ENCODE results near the gene RIC1. TPM values are rescaled to one million over a fixed set of nuclear protein-coding genes. Genes with fewer than 3 reads are reported as not detected.
A peak's percentile ranks its signal among the peaks of the same experiment; 100 is the strongest.

Gene RIC1
- total RNA-seq, 5 donors from 2014 or later (not counting 1 experiment from before 2014, with no cell fraction given), result 22.2 to 29.9 (median 22.9) TPM

- Histone ChIP-seq H3K27ac (ENCODE audit: low read length) (no peak overlapping the region), H3K9me3 (no peaks in the 10 kb centered on the region), H3K36me3 (ENCODE audit: control insufficient read depth in 2 of 2, extremely low read depth in 1 of 2, insufficient read depth in 1 of 2, low read length in 1 of 2) (peaks cover 3 to 50% of the 10 kb centered on the region in 2 donors), H3K4me3 (ENCODE audit: control insufficient read depth in 1 of 2, extremely low read depth in 1 of 2, low read length in 1 of 2) (no peak overlapping the region), H3K27me3 (replicated peaks in 1 of 2; ENCODE audit: control insufficient read depth in 2 of 2, extremely low read depth in 1 of 2, insufficient read depth in 2 of 2, low read length in 1 of 2) (no peaks in the 10 kb centered on the region), H3K4me1 (ENCODE audit: control insufficient read depth in 1 of 2, extremely low read depth in 1 of 2, insufficient read depth in 2 of 2, low read length in 2 of 2) (no peaks in the 10 kb centered on the region)
- H3K36me3 Mint-ChIP-seq, result peaks cover 44% of the 10 kb centered on the region
- ATAC-seq (replicated peaks in 1 of 4), result no peak
- H3K4me3 Mint-ChIP-seq, result no peak overlapping the region
- no peaks in the 10 kb centered on the region for H3K27me3 Mint-ChIP-seq
- ChIA-PET CTCF (interaction anchor here in 1 of 2 donors (0.7 kb wide), 1 partner anchor 247 kb away, joined by 3 read pairs; no protein-coding TSS in a partner anchor), POLR2A (no interaction called here)
- 90% methylated on average over 2 of the region's 6 CpGs for WGBS (ENCODE audit: insufficient coverage)
- no peak overlapping the region for H3K27ac Mint-ChIP-seq
- no peak for DNase-seq
- H3K4me1 Mint-ChIP-seq, result peaks cover 0 to 13% (median 12%) of the 10 kb centered on the region in 3 donors
- H3K9me3 Mint-ChIP-seq, result no peaks in the 10 kb centered on the region
Observed at GRCh38 chr9:5819174-5819573, 190.3 kb downstream of the RIC1 start.

DNA sequence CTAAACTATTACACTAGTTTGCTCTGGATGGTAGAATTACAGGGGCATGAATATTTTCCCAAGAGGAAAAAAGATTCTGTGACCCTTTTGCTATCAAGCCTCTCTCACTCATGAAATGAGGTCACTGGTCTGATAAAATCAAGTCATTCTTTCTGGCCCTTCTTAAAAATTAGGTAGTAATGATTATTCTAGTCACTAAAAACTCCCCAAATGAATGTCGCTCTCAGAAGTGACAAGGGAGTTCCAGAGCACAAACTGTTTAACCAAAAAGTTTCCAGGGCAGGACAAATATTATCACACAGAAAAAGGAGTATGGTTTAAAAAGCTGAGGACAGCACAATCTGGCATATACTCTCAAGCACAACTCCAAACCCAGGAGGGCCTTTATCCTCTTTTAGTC, 191.5 kb downstream of the RIC1 start:
- H3K27ac ChIP-seq (ENCODE audit: low read length), result no peak overlapping the region
- ChIA-PET POLR2A (no interaction called here), CTCF (interaction anchor here in 1 of 2 donors (0.7 kb wide), 1 partner anchor 11 kb away, joined by 6 read pairs; no protein-coding TSS in a partner anchor)
- H3K4me3 Mint-ChIP-seq, result no peak overlapping the region
- no peaks in the 10 kb centered on the region for H3K4me1 ChIP-seq (ENCODE audit: control insufficient read depth in 1 of 2, extremely low read depth in 1 of 2, insufficient read depth in 2 of 2, low read length in 2 of 2)
- ATAC-seq (replicated peaks in 1 of 4) (no peak), DNase-seq (no peak)
- no CpG with 5 or more reads among the region's 1 CpG for WGBS (ENCODE audit: insufficient coverage)
- H3K27me3 ChIP-seq (replicated peaks in 1 of 2; ENCODE audit: control insufficient read depth in 2 of 2, extremely low read depth in 1 of 2, insufficient read depth in 2 of 2, low read length in 1 of 2), result no peaks in the 10 kb centered on the region
- H3K27me3 Mint-ChIP-seq, result no peaks in the 10 kb centered on the region
- H3K4me3 ChIP-seq (ENCODE audit: control insufficient read depth in 1 of 2, extremely low read depth in 1 of 2, low read length in 1 of 2), result no peak overlapping the region
- peaks cover under 1 to 17% (median 16%) of the 10 kb centered on the region in 3 donors for H3K4me1 Mint-ChIP-seq
- H3K36me3 ChIP-seq (ENCODE audit: control insufficient read depth in 2 of 2, extremely low read depth in 1 of 2, insufficient read depth in 1 of 2, low read length in 1 of 2), result peaks cover 0 to 49% of the 10 kb centered on the region in 2 donors
- H3K9me3 ChIP-seq, result no peaks in the 10 kb centered on the region
- peaks cover 52% of the 10 kb centered on the region for H3K36me3 Mint-ChIP-seq
- no peaks in the 10 kb centered on the region for H3K9me3 Mint-ChIP-seq
- H3K27ac Mint-ChIP-seq, result peak overlapping the region in 1 of 2 donors; percentile 39

- peak overlapping the region in 1 of 2 donors; percentile 8 for H3K27ac Mint-ChIP-seq
- Histone ChIP-seq H3K4me1 (ENCODE audit: control insufficient read depth in 1 of 2, extremely low read depth in 1 of 2, insufficient read depth in 2 of 2, low read length in 2 of 2) (peaks cover 0 to 5% of the 10 kb centered on the region in 2 experiments), H3K36me3 (ENCODE audit: control insufficient read depth in 2 of 2, extremely low read depth in 1 of 2, insufficient read depth in 1 of 2, low read length in 1 of 2) (peaks cover 0 to 52% of the 10 kb centered on the region in 2 donors), H3K27ac (ENCODE audit: low read length) (no peak overlapping the region), H3K4me3 (ENCODE audit: control insufficient read depth in 1 of 2, extremely low read depth in 1 of 2, low read length in 1 of 2) (no peak overlapping the region), H3K9me3 (no peaks in the 10 kb centered on the region), H3K27me3 (replicated peaks in 1 of 2; ENCODE audit: control insufficient read depth in 2 of 2, extremely low read depth in 1 of 2, insufficient read depth in 2 of 2, low read length in 1 of 2) (no peaks in the 10 kb centered on the region)
- no peak for ATAC-seq (replicated peaks in 1 of 4)
- no peak overlapping the region for H3K4me3 Mint-ChIP-seq
- no peaks in the 10 kb centered on the region for H3K9me3 Mint-ChIP-seq
- POLR2A ChIA-PET, result no interaction called here
- no peak for DNase-seq
- CTCF ChIA-PET, result no interaction called here
- no peaks in the 10 kb centered on the region for H3K27me3 Mint-ChIP-seq
- WGBS (ENCODE audit: insufficient coverage), result 67% methylated on average over 1 of the region's 1 CpG
- H3K36me3 Mint-ChIP-seq, result peaks cover 39% of the 10 kb centered on the region
- peaks cover 20 to 39% (median 37%) of the 10 kb centered on the region in 3 donors for H3K4me1 Mint-ChIP-seq
Observed at GRCh38 chr9:5825223-5825622, 196.3 kb downstream of the RIC1 start.

Other genes starting within 250 kb of the RIC1 start
- 10 to 100 TPM; 15.4 to 21.3 (median 19.3) TPM for gene PLGRKT, start 191.2 kb upstream of the RIC1 start, total RNA-seq
- gene CD274, start 178.6 kb upstream of the RIC1 start, total RNA-seq, result 10 to 100 TPM in 1 of 5 donors, 1 to 10 TPM in 4; 6.6 to 11.4 (median 7.2) TPM
- gene PDCD1LG2, start 118.6 kb upstream of the RIC1 start, total RNA-seq, result under 1 TPM; 0.14 to 0.76 (median 0.40) TPM
- 10 to 100 TPM; 12.1 to 23.5 (median 17.7) TPM for gene ERMP1, start 204.0 kb downstream of the RIC1 start, total RNA-seq

Measured in T-cell (primary cell).